GM19193 (cell line): Measurements from ENCODE around the gene TTC34.

Source experiments
- POLR2A ChIP-seq: IDR thresholded peaks from 4 replicates; pipeline ENCODE4 v1.6.1; 2011; ENCODE audit not compliant: insufficient read depth, insufficient read length; ENCODE audit errors: extremely low read depth

Gene TTC34

GRCh38 chr1:2783435-2784397, 17.8 kb downstream of the TTC34 start:
- no peak for TF ChIP-seq POLR2A

DNA sequence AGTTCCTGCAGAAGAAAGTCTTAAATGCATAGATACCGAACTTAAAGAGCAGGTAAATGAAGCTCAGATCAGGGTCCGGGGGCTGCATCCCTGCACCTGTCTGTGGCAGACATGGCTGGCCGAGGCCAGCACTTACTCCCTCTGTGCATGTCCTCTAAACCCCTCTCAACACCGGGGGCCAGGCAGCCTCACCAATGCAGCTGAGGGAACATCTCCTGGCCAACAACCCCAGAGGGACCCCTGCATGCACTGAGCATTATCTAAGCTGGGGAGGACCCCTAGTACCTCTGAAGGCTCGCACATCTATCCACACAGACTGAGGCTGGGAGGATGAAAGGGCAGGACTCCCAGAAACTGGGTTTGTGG, 18.4 kb downstream of the TTC34 start:
- no peak for TF ChIP-seq POLR2A

DNA sequence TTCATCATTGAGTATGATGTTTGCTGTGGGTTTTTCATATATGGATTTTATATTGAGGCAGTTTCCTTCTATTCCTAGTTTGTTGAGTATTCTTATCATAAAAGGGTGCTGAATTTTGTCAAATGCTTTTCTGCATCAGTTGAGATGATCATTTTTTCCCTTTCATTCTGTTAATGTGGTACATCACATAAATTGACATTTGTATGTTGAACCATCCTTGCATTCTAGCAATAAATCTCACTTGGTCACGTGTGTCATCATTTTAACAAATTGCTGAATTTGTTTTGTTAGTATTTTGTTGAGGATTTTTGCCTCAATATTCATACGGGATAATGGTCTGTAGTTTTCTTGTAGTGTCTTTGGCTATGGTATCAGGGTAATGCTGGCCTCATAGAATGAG, 19.9 kb downstream of the TTC34 start:
- TF ChIP-seq POLR2A: no peak

DNA sequence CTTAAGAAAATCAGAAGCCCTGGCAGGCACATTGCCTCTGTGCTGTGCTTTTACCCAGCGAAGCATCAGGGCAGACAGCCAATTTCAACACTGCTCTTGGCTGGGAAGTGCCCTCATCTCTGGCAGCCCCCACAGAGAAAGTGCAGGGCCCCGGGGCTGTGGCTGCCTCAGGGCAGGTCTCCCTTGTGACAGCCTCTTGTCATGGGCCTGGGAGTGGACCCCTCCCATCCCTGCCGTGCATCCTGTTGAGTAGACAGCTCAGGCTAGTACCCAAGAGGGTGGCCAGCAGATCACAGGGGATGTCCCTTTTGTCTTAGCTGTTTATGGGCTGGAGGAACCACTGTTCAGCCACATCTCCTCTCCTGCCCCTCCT, 23.3 kb downstream of the TTC34 start:
- no peak for TF ChIP-seq POLR2A

DNA sequence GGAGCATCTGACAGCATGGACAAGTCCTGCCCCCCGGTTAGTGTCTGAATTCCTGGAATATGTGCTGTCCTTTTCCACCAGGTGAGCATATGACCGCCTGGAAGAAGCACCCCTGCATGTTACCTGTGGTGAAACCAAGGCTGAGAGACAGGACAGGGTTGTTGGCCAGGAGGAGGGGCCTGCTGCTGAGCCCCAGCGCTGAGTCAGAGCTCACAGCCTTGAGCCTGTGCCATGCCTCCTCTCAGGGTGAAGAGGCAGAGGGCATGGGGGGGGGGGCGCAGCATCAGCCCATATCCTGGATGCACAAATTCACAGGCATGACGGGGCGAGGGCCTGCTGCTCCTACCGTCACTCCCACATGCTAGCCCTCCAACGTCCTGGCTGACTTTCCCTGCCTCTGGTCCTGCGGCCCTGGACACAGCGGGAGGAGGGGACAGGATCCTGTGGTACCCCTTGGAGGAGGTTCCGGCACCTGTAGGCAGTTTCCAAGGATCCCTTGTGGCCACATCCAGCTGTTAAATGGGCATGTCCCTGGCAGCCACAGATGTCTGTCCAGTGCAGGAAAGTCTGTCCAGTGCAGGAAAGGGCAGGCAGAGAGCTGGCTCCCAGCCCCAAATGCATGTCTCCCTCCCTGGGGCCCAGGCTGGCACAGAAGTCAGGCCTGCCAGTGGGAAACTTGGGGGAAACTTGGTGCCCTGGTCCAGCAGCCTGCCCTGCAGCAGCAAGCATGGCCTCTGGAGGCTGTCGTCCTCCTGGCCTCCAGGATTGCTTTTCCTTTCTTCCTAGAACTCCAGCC, 23.9 kb downstream of the TTC34 start:
- TF ChIP-seq POLR2A: no peak

DNA sequence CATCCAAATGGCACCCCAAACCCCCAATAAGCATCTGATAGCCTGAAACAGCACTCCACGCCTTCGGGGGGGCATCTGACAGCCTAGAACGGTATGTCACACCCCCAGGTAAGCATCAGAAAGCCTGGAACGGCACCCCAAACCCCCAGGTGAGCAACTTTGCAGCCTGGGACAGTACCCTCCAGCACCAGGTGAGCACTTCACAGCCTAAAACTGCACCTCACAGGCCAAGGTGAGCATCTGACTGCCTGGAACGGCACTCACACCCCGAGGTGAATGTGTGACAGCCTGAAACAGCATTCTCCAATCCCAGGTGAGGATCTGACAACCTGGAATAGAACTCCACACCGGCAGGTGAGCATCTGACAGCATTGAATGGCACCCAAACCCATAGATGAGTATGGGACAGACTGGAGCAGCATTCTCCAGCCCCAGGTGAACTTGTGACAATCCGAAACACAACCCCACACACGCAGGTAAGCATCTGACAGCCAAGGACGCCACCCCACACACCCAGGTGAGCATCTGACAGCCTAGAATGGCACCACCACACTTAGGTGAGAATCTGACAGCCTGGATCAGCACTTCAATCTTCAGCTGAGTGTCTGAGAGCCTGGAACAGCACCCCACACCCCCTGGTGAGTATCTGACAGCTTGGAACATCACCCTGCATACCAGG, 150.4 kb downstream of the TTC34 start:
- TF ChIP-seq POLR2A: no peak

GRCh38 chr1:2646837-2647236, 154.7 kb downstream of the TTC34 start:
- TF ChIP-seq POLR2A: no peak

DNA sequence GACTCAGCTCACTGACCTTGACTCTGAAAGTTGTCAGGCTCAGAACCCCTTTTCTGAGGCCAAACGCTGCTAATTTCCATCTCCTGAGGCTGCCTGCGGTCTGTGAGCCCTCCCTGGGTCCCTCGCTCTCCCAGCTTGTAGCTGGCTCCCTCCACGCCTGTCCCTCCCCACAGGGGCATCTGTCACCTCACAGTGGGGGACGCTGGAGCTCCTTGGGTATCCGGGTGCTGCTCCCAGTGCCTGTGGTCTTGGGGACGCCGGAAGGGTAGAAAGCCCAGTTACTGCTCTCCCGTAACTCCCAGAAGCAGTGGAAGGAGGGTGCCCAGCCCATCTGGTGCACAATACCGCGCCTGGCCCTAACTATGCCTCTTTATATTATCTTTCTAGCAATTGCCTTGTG, 155.7 kb downstream of the TTC34 start:
- no peak for TF ChIP-seq POLR2A

DNA sequence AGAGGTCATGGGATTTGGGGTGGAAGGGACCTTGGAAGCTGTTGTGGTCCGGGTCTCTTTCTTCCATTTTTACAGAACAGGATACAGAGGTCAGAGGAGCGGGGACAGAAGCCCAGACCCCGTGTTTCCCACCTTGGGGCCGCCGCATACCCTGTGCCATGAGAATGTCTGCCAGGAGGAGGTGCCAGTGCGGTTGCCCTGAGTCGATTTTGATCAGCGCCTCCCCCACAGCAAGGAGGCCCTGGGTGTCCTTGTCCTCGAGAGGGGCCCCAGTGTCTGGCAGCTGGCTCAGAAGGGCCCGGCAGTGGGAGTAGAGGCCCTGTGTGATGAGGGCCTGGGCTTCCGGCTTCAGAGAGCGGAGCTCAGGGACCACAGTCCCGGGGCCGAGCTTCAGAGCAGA, 156.3 kb downstream of the TTC34 start:
- no peak for TF ChIP-seq POLR2A

GRCh38 chr1:2644591-2645101, 156.8 kb downstream of the TTC34 start:
- TF ChIP-seq POLR2A: no peak

GRCh38 chr1:2644171-2644570, 157.3 kb downstream of the TTC34 start:
- TF ChIP-seq POLR2A: no peak

- TF ChIP-seq POLR2A: no peak
Measured at GRCh38 chr1:2643414-2644077, 157.9 kb downstream of the TTC34 start.

- TF ChIP-seq POLR2A: peak; percentile 77
Measured at GRCh38 chr1:2642560-2643413, 158.7 kb downstream of the TTC34 start.

DNA sequence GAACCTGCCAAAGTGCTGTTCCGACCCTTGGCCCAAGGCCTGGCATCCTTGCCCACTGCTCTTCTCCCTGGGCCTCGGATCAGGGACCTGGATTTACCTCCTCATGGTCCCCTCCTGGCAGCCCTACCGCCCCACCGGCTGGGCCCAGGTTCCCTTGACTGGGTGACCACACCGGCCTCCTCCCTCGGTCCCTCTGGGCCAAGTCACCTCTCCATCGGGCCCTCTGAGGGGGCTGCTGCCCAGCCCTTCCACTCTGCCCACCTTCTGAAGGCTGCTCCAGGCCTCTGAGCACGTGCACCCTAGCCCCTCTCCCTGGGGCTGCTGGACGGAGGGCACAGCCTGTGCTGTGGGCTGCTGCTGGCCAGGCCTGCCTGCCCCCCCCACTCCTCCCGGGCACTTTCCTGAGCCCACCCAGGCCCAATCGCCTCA, 159.3 kb downstream of the TTC34 start:
- TF ChIP-seq POLR2A: no peak
